Esophagus muscularis mucosa (tissue), 4 donors: ENCODE measurements around the gene SLC22A4.

Experiments used
- CTCF ChIP-seq, 3 experiments: fragments of 200-600 bp in 2 of 3; fragments of 450-650 bp in 1 of 3; sonication (generic) in 2 of 3; IDR thresholded peaks; one replicate each; pipeline ENCODE4 v1.5.1; 2017 to 2019; ENCODE audit warnings: antibody characterized with exemption in 3 of 3, mild to moderate bottlenecking in 2 of 3, moderate library complexity in 1 of 3
- EP300 ChIP-seq: sonication (generic); formaldehyde crosslinking; IDR thresholded peaks from one replicate; pipeline ENCODE4 v1.6.1; 2017; ENCODE audit warnings: antibody characterized with exemption
- POLR2A ChIP-seq: fragments of 450-650 bp; IDR thresholded peaks from one replicate; pipeline ENCODE4 v1.6.1; 2017; ENCODE audit warnings: antibody characterized with exemption, moderate library complexity, mild to moderate bottlenecking, low read depth
- POLR2AphosphoS5 ChIP-seq, 2 donors: sonication (generic); formaldehyde crosslinking; IDR thresholded peaks; one replicate each; pipeline ENCODE4 v1.6.1; 2017; ENCODE audit warnings: antibody characterized with exemption in 2 of 2

GRCh38 chr5:132299917-132300316 lies 5.7 kb downstream of the SLC22A4 start:
- TF ChIP-seq EP300 (no peak), POLR2A (no peak), CTCF (IDR thresholded peaks at IDR 0.05) (no peak), POLR2AphosphoS5 (IDR thresholded peaks at IDR 0.05) (no peak)
